RWPE1 (cell line): ENCODE measurements around the gene IMPG1.

Source experiments
- CTCF ChIA-PET: fragments of 350-600 bp; sonication (Branson Sonifier 250); formaldehyde crosslinking; extraction: SDS; loops from one replicate; lab custom pipeline; 2021; lab: Yijun Ruan, JAX
- POLR2A ChIA-PET: fragments of 400-600 bp; formaldehyde crosslinking; extraction: SDS; loops from one replicate; lab custom pipeline; 2020; ENCODE audit warnings: antibody characterized with exemption; ENCODE audit not compliant: low non-redundant PET; lab: Yijun Ruan, JAX
- DNase-seq: peaks from one replicate; pipeline ENCODE4 v3.0.0; 2012; ENCODE audit warnings: low spot score
- H3K27ac ChIP-seq: fragments of 450-650 bp; 2 replicates; pipeline ENCODE4 v1.5.1; 2017
- CTCF ChIP-seq: fragments of 450-650 bp; conservative IDR thresholded peaks from 2 replicates; pipeline ENCODE4 v1.5.1; 2017; ENCODE audit warnings: low read depth, mild to moderate bottlenecking

Gene IMPG1

GRCh38 chr6:75970093-75970492, 102.4 kb downstream of the IMPG1 start:
- POLR2A ChIA-PET: no interaction called here

GRCh38 chr6:75968143-75968542, 104.3 kb downstream of the IMPG1 start:
- CTCF ChIA-PET: no interaction called here
- POLR2A ChIA-PET: no interaction called here
- no peak for TF ChIP-seq CTCF
- no peak for DNase-seq
- no peak overlapping the region for H3K27ac ChIP-seq

More at GRCh38 chr6:75970093-75970492, 102.4 kb downstream of the IMPG1 start:
- DNase-seq: no peak
- TF ChIP-seq CTCF: no peak
- no peak overlapping the region for H3K27ac ChIP-seq
- CTCF ChIA-PET: interaction anchor here (0.7 kb wide), 1 partner anchor 1713 kb away, joined by 4 read pairs; no protein-coding TSS in a partner anchor

GRCh38 chr6:75963569-75963968, 108.9 kb downstream of the IMPG1 start:
- no peak for DNase-seq
- CTCF ChIA-PET: interaction anchor here (0.6 to 0.7 kb wide), 2 partner anchors 464 to 1551 kb away, joined by 3 read pairs; no protein-coding TSS in a partner anchor
- H3K27ac ChIP-seq: no peak overlapping the region
- TF ChIP-seq CTCF: no peak
- POLR2A ChIA-PET: no interaction called here

GRCh38 chr6:75952128-75952527, 120.3 kb downstream of the IMPG1 start:
- CTCF ChIA-PET: no interaction called here
- H3K27ac ChIP-seq: no peak overlapping the region
- TF ChIP-seq CTCF: no peak
- POLR2A ChIA-PET: no interaction called here
- no peak for DNase-seq

GRCh38 chr6:75947935-75948334, 124.5 kb downstream of the IMPG1 start:
- ChIA-PET POLR2A (no interaction called here), CTCF (no interaction called here)
- no peak for TF ChIP-seq CTCF
- no peak for DNase-seq
- H3K27ac ChIP-seq: no peak overlapping the region

- CTCF ChIA-PET: interaction anchor here (0.7 kb wide), 1 partner anchor 12 kb away, joined by 3 read pairs; no protein-coding TSS in a partner anchor
- no peak for DNase-seq
- H3K27ac ChIP-seq: no peak overlapping the region
- POLR2A ChIA-PET: no interaction called here
- TF ChIP-seq CTCF: no peak
These were observed 126.2 kb downstream of the IMPG1 start for GRCh38 chr6:75946146-75946831.
